Neural cell (in vitro differentiated cells): ENCODE measurements around the gene ENTPD2.

Source experiments
- CTCF ChIP-seq: fragments of 450-650 bp; IDR thresholded peaks from 2 replicates; pipeline ENCODE4 v1.5.1; 2014; ENCODE audit warnings: antibody characterized with exemption, mild to moderate bottlenecking, moderate library complexity; ENCODE audit not compliant: poor library complexity, severe bottlenecking
- EP300 ChIP-seq: fragments of 450-650 bp; conservative IDR thresholded peaks from 2 replicates; pipeline ENCODE4 v1.6.1; 2014; ENCODE audit warnings: antibody characterized with exemption, mild to moderate bottlenecking, moderate library complexity; ENCODE audit not compliant: poor library complexity, severe bottlenecking
- EZH2 ChIP-seq: fragments of 200-600, 300-800 bp; shearing (Covaris generic), sonication (generic); IDR thresholded peaks from 2 replicates; pipeline ENCODE4 v1.6.1; 2014; ENCODE audit warnings: antibody characterized with exemption, low read length, borderline replicate concordance, mild to moderate bottlenecking; ENCODE audit not compliant: insufficient read depth, poor library complexity, severe bottlenecking
- MXI1 ChIP-seq: fragments of 450-650 bp; conservative IDR thresholded peaks from 2 replicates; pipeline ENCODE4 v1.6.1; 2014; ENCODE audit warnings: antibody characterized with exemption, mild to moderate bottlenecking; ENCODE audit not compliant: poor library complexity, severe bottlenecking
- POLR2AphosphoS5 ChIP-seq: IDR thresholded peaks from 2 replicates; pipeline ENCODE4 v1.6.1; 2012
- RAD21 ChIP-seq: fragments of 450-650 bp; conservative IDR thresholded peaks from 2 replicates; pipeline ENCODE4 v1.6.1; 2014; ENCODE audit warnings: antibody characterized with exemption, mild to moderate bottlenecking, moderate library complexity
- REST ChIP-seq: IDR thresholded peaks from 2 replicates; pipeline ENCODE4 v1.6.1; 2012; ENCODE audit warnings: borderline replicate concordance
- SMC3 ChIP-seq: fragments of 450-650 bp; conservative IDR thresholded peaks from 2 replicates; pipeline ENCODE4 v1.6.1; 2014; ENCODE audit warnings: antibody characterized with exemption, mild to moderate bottlenecking, moderate library complexity; ENCODE audit not compliant: poor library complexity
- TAF1 ChIP-seq: IDR thresholded peaks from 2 replicates; pipeline ENCODE4 v1.6.1; 2012; ENCODE audit warnings: low read depth

- TF ChIP-seq EZH2 (no peak), CTCF (no peak), REST (no peak), TAF1 (no peak), POLR2AphosphoS5 (no peak), EP300 (no peak), SMC3 (no peak), RAD21 (no peak), MXI1 (no peak)
These were observed 3.3 kb downstream of the ENTPD2 start for GRCh38 chr9:137050570-137050969.
